ENCODE results near the gene AMMECR1. TPM values are rescaled to one million over a fixed set of nuclear protein-coding genes. Genes with fewer than 3 reads are reported as not detected.

Gene AMMECR1
- total RNA-seq (10 to 100 TPM; 11.7 to 17.4 (median 12.6) TPM), total RNA-seq (12.1 to 49.7 (median 32.7) reads per million in 29 experiments)
- total RNA-seq (2013) = 15.3 TPM

- peak; percentile 56 to 88 (median 76) for DNase-seq
- CTCF ChIA-PET = interaction anchor here in 1 of 2 donors (0.9 to 1.6 kb wide), 4 partner anchors 58 to 584 kb away, joined by 3 to 4 read pairs (median 3); no protein-coding TSS in a partner anchor
- Mint-ChIP-seq H3K27me3 (peaks cover 0 to 3% of the 10 kb centered on the region in 2 donors), H3K9me3 (no peaks in the 10 kb centered on the region), H3K4me1 (peaks cover 12 to 40% (median 27%) of the 10 kb centered on the region in 3 donors), H3K27ac (peak within 1 kb of the TSS; percentile 95 to 97), H3K36me3 (no peaks in the 10 kb centered on the region), H3K4me3 (peak within 1 kb of the TSS; percentile 88 to 91 (median 89))
- POLR2A ChIA-PET = interaction anchor here in 1 of 2 donors (1.1 kb wide), 2 partner anchors 49 to 88 kb away, joined by 3 read pairs; no protein-coding TSS in a partner anchor
- Histone ChIP-seq H3K36me3 (ENCODE audit: control insufficient read depth in 2 of 2, extremely low read depth in 1 of 2, insufficient read depth in 1 of 2, low read length in 1 of 2) (no peaks in the 10 kb centered on the region), H3K9me3 (no peaks in the 10 kb centered on the region), H3K4me3 (ENCODE audit: control insufficient read depth in 1 of 2, extremely low read depth in 1 of 2, low read length in 1 of 2) (peak within 1 kb of the TSS; percentile 77 to 81), H3K4me1 (ENCODE audit: control insufficient read depth in 1 of 2, extremely low read depth in 1 of 2, insufficient read depth in 2 of 2, low read length in 2 of 2) (no peaks in the 10 kb centered on the region), H3K27me3 (replicated peaks in 1 of 2; ENCODE audit: control insufficient read depth in 2 of 2, extremely low read depth in 1 of 2, insufficient read depth in 2 of 2, low read length in 1 of 2) (no peaks in the 10 kb centered on the region), H3K27ac (ENCODE audit: low read length) (peak within 1 kb of the TSS; percentile 84)
- WGBS (ENCODE audit: insufficient coverage) = 0% methylated on average over 5 of the region's 78 CpGs
- peak; percentile 85 to 90 (median 87) for ATAC-seq (replicated peaks in 1 of 4)
These were observed at the start of gene AMMECR1 for GRCh38 chrX:110317820-110318663. TSS of gene AMMECR1 (minus strand) at chrX:110318085. CDS start at chrX:110318071, 14 bp downstream.

GRCh38 chrX:110363244-110363643, 45.4 kb upstream of the AMMECR1 start:
- H3K36me3 ChIP-seq (ENCODE audit: control insufficient read depth in 2 of 2, extremely low read depth in 1 of 2, insufficient read depth in 1 of 2, low read length in 1 of 2) = no peaks in the 10 kb centered on the region
- H3K9me3 ChIP-seq = no peaks in the 10 kb centered on the region
- H3K27ac Mint-ChIP-seq = no peak overlapping the region
- DNase-seq (no peak), ATAC-seq (replicated peaks in 1 of 4) (no peak)
- H3K4me1 Mint-ChIP-seq = no peaks in the 10 kb centered on the region
- no peaks in the 10 kb centered on the region for H3K36me3 Mint-ChIP-seq
- H3K4me1 ChIP-seq (ENCODE audit: control insufficient read depth in 1 of 2, extremely low read depth in 1 of 2, insufficient read depth in 2 of 2, low read length in 2 of 2) = no peaks in the 10 kb centered on the region
- WGBS (ENCODE audit: insufficient coverage) = no CpG with 5 or more reads among the region's 1 CpG
- H3K9me3 Mint-ChIP-seq = no peaks in the 10 kb centered on the region
- no peak overlapping the region for H3K27ac ChIP-seq (ENCODE audit: low read length)
- no peak overlapping the region for H3K4me3 ChIP-seq (ENCODE audit: control insufficient read depth in 1 of 2, extremely low read depth in 1 of 2, low read length in 1 of 2)
- H3K27me3 ChIP-seq (replicated peaks in 1 of 2; ENCODE audit: control insufficient read depth in 2 of 2, extremely low read depth in 1 of 2, insufficient read depth in 2 of 2, low read length in 1 of 2) = no peaks in the 10 kb centered on the region
- CTCF ChIA-PET = no interaction called here
- POLR2A ChIA-PET = no interaction called here
- peaks cover 0 to 3% of the 10 kb centered on the region in 2 donors for H3K27me3 Mint-ChIP-seq
- no peak overlapping the region for H3K4me3 Mint-ChIP-seq

- Mint-ChIP-seq H3K36me3 (no peaks in the 10 kb centered on the region), H3K4me3 (no peak overlapping the region), H3K27me3 (peaks cover 0 to 12% of the 10 kb centered on the region in 2 donors), H3K4me1 (no peaks in the 10 kb centered on the region), H3K27ac (no peak overlapping the region), H3K9me3 (no peaks in the 10 kb centered on the region)
- Histone ChIP-seq H3K4me1 (ENCODE audit: control insufficient read depth in 1 of 2, extremely low read depth in 1 of 2, insufficient read depth in 2 of 2, low read length in 2 of 2) (no peaks in the 10 kb centered on the region), H3K27ac (ENCODE audit: low read length) (no peak overlapping the region), H3K27me3 (replicated peaks in 1 of 2; ENCODE audit: control insufficient read depth in 2 of 2, extremely low read depth in 1 of 2, insufficient read depth in 2 of 2, low read length in 1 of 2) (no peaks in the 10 kb centered on the region), H3K4me3 (ENCODE audit: control insufficient read depth in 1 of 2, extremely low read depth in 1 of 2, low read length in 1 of 2) (no peak overlapping the region), H3K36me3 (ENCODE audit: control insufficient read depth in 2 of 2, extremely low read depth in 1 of 2, insufficient read depth in 1 of 2, low read length in 1 of 2) (no peaks in the 10 kb centered on the region), H3K9me3 (no peaks in the 10 kb centered on the region)
- CTCF ChIA-PET = interaction anchor here in 1 of 2 donors (0.6 kb wide), 1 partner anchor 27 kb away, joined by 4 read pairs; no protein-coding TSS in a partner anchor
- WGBS (ENCODE audit: insufficient coverage) = no CpG with 5 or more reads among the region's 1 CpG
- POLR2A ChIA-PET = no interaction called here
- DNase-seq = no peak
- no peak for ATAC-seq (replicated peaks in 1 of 4)
These were observed 41.4 kb upstream of the AMMECR1 start for GRCh38 chrX:110359273-110359672.

- POLR2A ChIA-PET = no interaction called here
- Histone ChIP-seq H3K4me3 (ENCODE audit: control insufficient read depth in 1 of 2, extremely low read depth in 1 of 2, low read length in 1 of 2) (no peak within 1 kb of the TSS), H3K27me3 (replicated peaks in 1 of 2; ENCODE audit: control insufficient read depth in 2 of 2, extremely low read depth in 1 of 2, insufficient read depth in 2 of 2, low read length in 1 of 2) (no peaks in the 10 kb centered on the region), H3K9me3 (no peaks in the 10 kb centered on the region), H3K4me1 (ENCODE audit: control insufficient read depth in 1 of 2, extremely low read depth in 1 of 2, insufficient read depth in 2 of 2, low read length in 2 of 2) (no peaks in the 10 kb centered on the region), H3K27ac (ENCODE audit: low read length) (no peak within 1 kb of the TSS), H3K36me3 (ENCODE audit: control insufficient read depth in 2 of 2, extremely low read depth in 1 of 2, insufficient read depth in 1 of 2, low read length in 1 of 2) (no peaks in the 10 kb centered on the region)
- Mint-ChIP-seq H3K9me3 (no peaks in the 10 kb centered on the region), H3K27me3 (peaks cover 0 to 12% of the 10 kb centered on the region in 2 donors), H3K4me3 (no peak within 1 kb of the TSS), H3K36me3 (no peaks in the 10 kb centered on the region), H3K4me1 (no peaks in the 10 kb centered on the region), H3K27ac (no peak within 1 kb of the TSS)
- no peak for ATAC-seq (replicated peaks in 1 of 4)
- DNase-seq = no peak
- CTCF ChIA-PET = interaction anchor here in 1 of 2 donors (0.6 kb wide), 1 partner anchor 28 kb away, joined by 4 read pairs; no protein-coding TSS in a partner anchor
- WGBS (ENCODE audit: insufficient coverage) = 100% methylated on average over 1 of the region's 2 CpGs
These were observed 40.7 kb upstream of the AMMECR1 start, which contains the start of gene RTL9 for GRCh38 chrX:110358548-110358947. TSS of gene RTL9 (plus strand) at chrX:110358848. CDS start at chrX:110450618, 91,770 bp downstream.

- Histone ChIP-seq H3K27ac (ENCODE audit: low read length) (no peak overlapping the region), H3K27me3 (replicated peaks in 1 of 2; ENCODE audit: control insufficient read depth in 2 of 2, extremely low read depth in 1 of 2, insufficient read depth in 2 of 2, low read length in 1 of 2) (no peaks in the 10 kb centered on the region), H3K36me3 (ENCODE audit: control insufficient read depth in 2 of 2, extremely low read depth in 1 of 2, insufficient read depth in 1 of 2, low read length in 1 of 2) (no peaks in the 10 kb centered on the region), H3K4me1 (ENCODE audit: control insufficient read depth in 1 of 2, extremely low read depth in 1 of 2, insufficient read depth in 2 of 2, low read length in 2 of 2) (no peaks in the 10 kb centered on the region), H3K9me3 (no peaks in the 10 kb centered on the region), H3K4me3 (ENCODE audit: control insufficient read depth in 1 of 2, extremely low read depth in 1 of 2, low read length in 1 of 2) (no peak overlapping the region)
- H3K4me3 Mint-ChIP-seq = no peak overlapping the region
- no peak overlapping the region for H3K27ac Mint-ChIP-seq
- no peak for DNase-seq
- WGBS (ENCODE audit: insufficient coverage) = 95% methylated on average over 4 of the region's 17 CpGs
- no peaks in the 10 kb centered on the region for H3K27me3 Mint-ChIP-seq
- ChIA-PET CTCF (no interaction called here), POLR2A (no interaction called here)
- no peaks in the 10 kb centered on the region for H3K36me3 Mint-ChIP-seq
- no peaks in the 10 kb centered on the region for H3K9me3 Mint-ChIP-seq
- H3K4me1 Mint-ChIP-seq = no peaks in the 10 kb centered on the region
- no peak for ATAC-seq (replicated peaks in 1 of 4)
These were observed 28.8 kb upstream of the AMMECR1 start for GRCh38 chrX:110346681-110347080.

- ChIA-PET CTCF (interaction anchor here in 1 of 2 donors (0.6 kb wide), 1 partner anchor 131 kb away, joined by 5 read pairs; no protein-coding TSS in a partner anchor), POLR2A (no interaction called here)
- no peaks in the 10 kb centered on the region for H3K9me3 ChIP-seq
- Mint-ChIP-seq H3K27ac (no peak overlapping the region), H3K9me3 (no peaks in the 10 kb centered on the region), H3K27me3 (peaks cover 2 to 8% of the 10 kb centered on the region in 2 donors), H3K36me3 (no peaks in the 10 kb centered on the region), H3K4me3 (no peak overlapping the region), H3K4me1 (peaks cover 0 to 1% (median 0%) of the 10 kb centered on the region in 3 donors)
- no peak for DNase-seq
- no peaks in the 10 kb centered on the region for H3K4me1 ChIP-seq (ENCODE audit: control insufficient read depth in 1 of 2, extremely low read depth in 1 of 2, insufficient read depth in 2 of 2, low read length in 2 of 2)
- WGBS (ENCODE audit: insufficient coverage) = no CpG with 5 or more reads among the region's 11 CpGs
- H3K4me3 ChIP-seq (ENCODE audit: control insufficient read depth in 1 of 2, extremely low read depth in 1 of 2, low read length in 1 of 2) = no peak overlapping the region
- H3K27me3 ChIP-seq (replicated peaks in 1 of 2; ENCODE audit: control insufficient read depth in 2 of 2, extremely low read depth in 1 of 2, insufficient read depth in 2 of 2, low read length in 1 of 2) = no peaks in the 10 kb centered on the region
- no peak overlapping the region for H3K27ac ChIP-seq (ENCODE audit: low read length)
- ATAC-seq (replicated peaks in 1 of 4) = no peak
- no peaks in the 10 kb centered on the region for H3K36me3 ChIP-seq (ENCODE audit: control insufficient read depth in 2 of 2, extremely low read depth in 1 of 2, insufficient read depth in 1 of 2, low read length in 1 of 2)
These were observed 23.5 kb upstream of the AMMECR1 start for GRCh38 chrX:110341189-110342035.

All from T-cell (primary cell).